Measurements from ENCODE around the gene WDR82.

Gene WDR82

DNA sequence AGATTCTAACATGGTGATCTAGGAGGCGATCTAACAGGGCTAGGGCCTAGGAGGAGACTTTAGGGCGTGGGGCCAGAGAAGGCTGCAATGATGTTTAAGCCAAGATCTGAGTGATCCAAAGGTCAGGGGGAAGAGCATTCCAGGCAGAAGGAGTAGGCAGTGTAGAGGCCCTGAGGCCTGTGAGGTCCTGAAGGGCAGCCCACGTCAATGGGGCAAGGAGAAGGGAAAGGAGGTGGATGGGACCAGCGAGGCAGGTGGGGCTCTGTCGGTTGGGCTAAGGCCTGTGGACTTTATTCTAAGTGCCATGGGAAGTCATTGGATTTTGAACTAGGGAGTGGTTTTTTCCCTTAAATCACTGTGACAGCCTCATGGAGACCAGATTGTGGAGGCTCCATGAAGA lies 27.5 kb upstream of the WDR82 start:
- DNase-seq = no peak

DNA sequence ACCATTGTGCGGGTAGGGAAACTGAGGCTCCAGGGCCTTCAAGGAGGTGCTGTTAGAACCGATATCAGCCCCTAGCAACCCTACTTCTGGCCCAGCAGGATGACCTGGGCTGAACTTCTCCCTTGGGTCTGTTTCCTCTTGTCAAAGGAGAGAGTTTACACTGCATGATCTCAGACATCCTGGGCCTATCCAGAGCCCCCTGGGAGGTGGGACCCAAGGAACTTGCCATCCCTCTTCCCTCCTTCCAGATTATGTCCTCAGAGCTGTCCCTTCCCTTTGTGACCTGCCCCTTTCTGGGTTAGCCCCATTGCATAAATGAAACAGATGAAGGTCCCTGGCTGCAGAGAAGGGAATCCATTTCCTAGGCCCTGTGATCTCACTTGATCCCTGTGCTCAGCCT lies 25.4 kb upstream of the WDR82 start:
- no peak for DNase-seq

DNA sequence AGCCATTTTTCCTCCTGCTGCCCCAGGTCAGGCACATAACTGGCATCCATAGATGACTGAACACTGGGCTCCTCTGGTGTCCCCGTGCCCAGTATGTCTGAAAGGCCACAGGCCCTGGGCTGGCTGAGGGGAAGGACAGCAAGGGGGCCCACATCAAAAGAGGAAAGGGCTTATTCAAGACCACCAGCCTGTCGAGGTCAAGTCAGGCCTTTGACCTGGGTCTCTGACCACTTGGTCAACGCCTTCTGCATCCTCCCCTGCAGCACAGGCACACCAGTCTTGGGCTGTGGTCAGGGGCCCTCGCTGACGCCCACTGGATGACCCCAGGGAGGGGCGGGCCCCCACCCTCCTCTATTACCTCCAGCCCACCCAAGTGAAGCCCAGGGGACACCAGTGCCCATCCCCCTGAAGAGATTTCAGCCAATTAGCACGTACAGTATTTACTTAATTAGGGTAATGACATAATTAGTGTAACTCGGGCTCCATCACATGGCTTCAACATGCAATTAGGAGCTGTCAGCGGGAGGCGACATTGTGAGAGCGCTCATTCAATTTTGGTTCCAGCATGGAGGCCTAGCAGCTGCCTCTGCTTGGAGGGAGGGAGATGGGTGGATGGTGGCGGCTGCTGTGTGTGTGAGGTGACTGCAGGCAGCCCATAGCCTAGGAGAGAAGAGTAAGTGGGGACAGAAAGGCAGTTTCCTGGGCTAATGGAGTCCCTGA lies 24.1 kb upstream of the WDR82 start:
- no peak for DNase-seq

GRCh38 chr3:52299879-52300611 lies 21.6 kb upstream of the WDR82 start:
- DNase-seq = no peak

DNA sequence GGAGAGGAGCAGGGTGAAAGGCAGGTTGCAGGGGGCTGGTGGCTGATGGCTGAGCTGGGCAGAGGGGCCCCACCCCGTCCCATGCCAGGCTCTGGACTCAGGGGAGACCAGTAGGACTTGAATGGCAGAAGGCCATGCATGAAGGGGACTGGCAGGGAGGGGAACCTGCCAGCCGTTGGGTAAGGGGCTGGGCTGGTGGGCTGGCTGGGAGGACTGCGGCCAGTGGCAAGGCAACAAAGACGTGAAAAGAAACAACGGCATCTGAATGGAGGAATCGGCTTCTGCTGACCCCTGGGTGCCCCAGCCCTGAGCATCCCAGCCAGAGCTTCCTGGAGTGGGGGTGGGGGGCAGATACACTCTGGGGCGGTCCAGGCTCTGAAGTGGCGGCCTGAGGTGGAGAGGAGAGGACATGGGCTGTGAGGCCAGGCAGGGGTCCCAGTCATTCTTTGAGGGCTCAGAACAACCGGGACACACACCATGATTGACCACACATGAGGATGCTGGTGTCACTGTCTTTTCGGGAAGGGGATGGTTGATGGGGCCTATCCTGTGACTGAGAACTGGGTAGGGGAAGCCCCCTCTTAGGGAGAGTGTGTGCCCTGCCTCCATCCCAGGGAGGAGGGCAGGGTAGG lies 20.9 kb upstream of the WDR82 start:
- DNase-seq = no peak

- no peak for DNase-seq
These were observed 20.0 kb upstream of the WDR82 start for GRCh38 chr3:52298149-52299098.

GRCh38 chr3:52297242-52298148 lies 19.0 kb upstream of the WDR82 start:
- DNase-seq = no peak

DNA sequence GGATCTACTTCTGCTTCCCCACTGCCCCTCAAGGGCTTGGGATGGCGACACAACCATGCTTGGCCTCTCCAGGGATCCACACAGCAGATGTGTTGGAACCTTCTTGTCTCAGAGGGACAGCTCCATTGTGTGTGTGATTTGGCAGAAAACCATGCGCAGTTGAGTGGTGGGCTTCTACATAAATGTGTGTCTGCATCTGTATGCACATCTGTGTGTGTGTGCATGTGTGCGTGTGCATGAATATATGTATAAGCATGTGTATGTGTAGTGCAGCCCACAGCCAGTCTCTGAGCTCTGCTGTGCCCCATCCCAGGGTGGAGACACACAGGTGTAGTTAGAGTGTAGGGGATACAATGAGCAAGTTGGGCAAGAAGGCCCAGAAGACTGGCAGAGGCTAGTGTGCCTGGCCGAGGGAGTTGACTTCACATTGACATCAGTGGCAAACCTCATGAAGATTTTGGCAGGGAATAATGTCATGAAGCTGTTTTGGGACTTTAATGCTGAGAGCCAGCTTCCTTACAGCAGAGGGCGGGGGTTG lies 17.3 kb upstream of the WDR82 start:
- DNase-seq = no peak

GRCh38 chr3:52294320-52295150 lies 16.1 kb upstream of the WDR82 start:
- DNase-seq = no peak

- no peak for DNase-seq
These were observed 15.3 kb upstream of the WDR82 start for GRCh38 chr3:52293491-52294319.

GRCh38 chr3:52292247-52293065 lies 14.0 kb upstream of the WDR82 start:
- DNase-seq = no peak

GRCh38 chr3:52291508-52292181 lies 13.2 kb upstream of the WDR82 start:
- DNase-seq = peak; percentile 47

DNA sequence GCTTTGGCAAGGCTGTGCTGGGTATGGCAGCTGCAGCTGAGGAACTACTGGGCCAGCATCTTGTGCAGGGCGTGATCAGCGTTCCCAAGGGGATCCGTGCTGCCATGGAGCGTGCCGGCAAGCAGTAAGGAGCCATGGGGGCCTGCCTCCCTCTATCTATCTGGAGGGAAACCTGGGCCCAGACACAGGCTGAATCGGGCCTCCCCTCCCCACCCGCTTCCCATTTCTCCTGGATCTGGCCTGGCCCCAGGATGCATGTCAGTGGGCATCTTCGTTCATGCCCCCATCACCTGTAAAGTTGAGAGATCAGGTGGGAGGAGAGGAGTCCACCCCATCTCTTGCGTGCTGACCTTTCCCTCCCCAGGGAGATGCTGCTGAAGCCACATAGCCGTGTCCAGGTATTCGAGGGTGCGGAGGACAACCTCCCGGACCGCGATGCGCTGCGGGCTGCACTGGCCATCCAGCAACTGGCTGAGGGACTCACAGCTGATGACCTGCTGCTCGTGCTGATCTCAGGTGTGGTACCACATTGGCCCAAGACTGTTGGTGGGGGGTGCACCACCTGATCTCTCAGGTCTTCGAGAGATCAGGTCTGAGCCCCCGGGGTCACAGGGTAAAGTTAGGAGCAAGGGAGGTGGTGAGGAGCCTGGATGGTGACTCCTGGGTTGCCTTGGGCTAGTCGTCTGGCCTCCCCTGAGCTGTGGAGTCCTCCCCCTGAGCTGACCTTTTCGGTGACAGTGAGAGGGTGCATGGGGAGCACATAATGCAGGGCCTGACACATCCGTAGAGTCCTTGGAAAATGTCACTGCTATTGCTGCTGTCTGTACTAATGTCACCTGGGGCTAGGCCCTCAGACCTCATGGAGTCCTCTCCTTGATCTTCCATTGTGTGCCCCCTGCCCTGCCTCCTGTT lies 12.4 kb upstream of the WDR82 start:
- no peak for DNase-seq

- DNase-seq = no peak
These were observed 11.5 kb upstream of the WDR82 start for GRCh38 chr3:52289747-52290595.

- no peak for DNase-seq
These were observed 10.9 kb upstream of the WDR82 start for GRCh38 chr3:52289338-52289746.

DNA sequence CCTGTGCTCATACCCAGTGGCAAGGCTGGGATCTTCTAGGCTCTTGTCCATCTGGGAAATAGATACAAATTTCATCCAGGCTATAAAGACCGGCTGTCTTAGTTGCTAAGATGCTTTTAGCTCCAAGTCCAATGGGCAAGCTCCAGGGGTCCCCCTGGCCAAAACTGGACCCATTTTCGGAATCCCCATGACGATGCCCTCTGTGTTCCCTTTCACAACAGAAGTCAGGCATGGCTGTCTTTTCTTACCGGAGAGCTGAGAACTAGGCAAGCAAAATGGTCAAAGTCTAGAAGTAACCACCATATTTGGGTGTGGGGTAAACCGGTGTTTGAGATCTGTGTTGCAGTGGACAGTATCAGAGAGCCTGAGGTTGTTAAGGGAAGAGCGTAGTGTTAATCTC lies 10.2 kb upstream of the WDR82 start:
- DNase-seq = no peak
